Fibroblast of villous mesenchyme (primary cell): Measurements from ENCODE around the gene SLC25A34. TPM values are rescaled to one million over a fixed set of nuclear protein-coding genes. Genes with fewer than 3 reads are reported as not detected.

ENCODE experiments used
- DNase-seq: peaks from one replicate; pipeline ENCODE4 v3.0.0-alpha.2; 2010; ENCODE audit warnings: low read depth
- H3K4me3 ChIP-seq: 2 replicates; pipeline ENCODE4 v1.5.1; 2011; ENCODE audit warnings: low read depth, mild to moderate bottlenecking, low read length
- CTCF ChIP-seq: IDR thresholded peaks from 2 replicates; pipeline ENCODE4 v1.5.1; 2012; ENCODE audit warnings: low read depth, mild to moderate bottlenecking, low read length; ENCODE audit not compliant: insufficient read depth
- total RNA-seq: library from RNA; depleted of rRNA; stranded (reverse); fragments of >200 nt; gene quantifications from 2 replicates; pipeline ENCODE4 v1.2.3, GENCODE V29; 2012

Gene SLC25A34
- total RNA-seq, 1 donor: 0.43 TPM

DNA sequence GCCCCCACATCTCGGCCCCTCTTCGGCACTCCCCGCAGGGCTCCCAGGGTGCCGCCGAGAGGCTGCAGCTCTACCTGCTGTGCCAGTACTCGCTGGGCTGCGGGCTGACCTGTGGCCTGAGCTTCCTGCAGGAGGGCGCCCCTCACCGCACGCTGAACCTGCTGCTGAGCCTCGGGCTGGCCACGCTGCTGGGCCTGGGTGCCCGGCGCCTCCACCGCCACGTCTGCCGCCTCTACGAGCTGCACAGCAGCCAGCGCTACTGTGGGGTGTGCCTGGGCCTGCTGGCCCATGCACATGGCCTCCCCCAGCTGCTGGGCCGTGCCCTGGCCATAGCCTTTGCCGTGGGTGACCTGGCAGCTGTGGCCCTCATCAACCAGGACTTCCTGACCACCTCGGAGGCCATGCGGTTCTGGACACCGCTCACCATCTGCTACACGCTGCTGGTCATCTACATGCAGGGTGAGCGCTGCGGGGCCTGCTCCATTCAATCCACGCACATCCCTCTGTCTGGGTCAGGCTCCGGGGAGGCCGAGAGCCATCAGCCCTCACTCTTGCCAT, 8.1 kb downstream of the SLC25A34 start:
- no peak for TF ChIP-seq CTCF
- no peak overlapping the region for H3K4me3 ChIP-seq
- no peak for DNase-seq

DNA sequence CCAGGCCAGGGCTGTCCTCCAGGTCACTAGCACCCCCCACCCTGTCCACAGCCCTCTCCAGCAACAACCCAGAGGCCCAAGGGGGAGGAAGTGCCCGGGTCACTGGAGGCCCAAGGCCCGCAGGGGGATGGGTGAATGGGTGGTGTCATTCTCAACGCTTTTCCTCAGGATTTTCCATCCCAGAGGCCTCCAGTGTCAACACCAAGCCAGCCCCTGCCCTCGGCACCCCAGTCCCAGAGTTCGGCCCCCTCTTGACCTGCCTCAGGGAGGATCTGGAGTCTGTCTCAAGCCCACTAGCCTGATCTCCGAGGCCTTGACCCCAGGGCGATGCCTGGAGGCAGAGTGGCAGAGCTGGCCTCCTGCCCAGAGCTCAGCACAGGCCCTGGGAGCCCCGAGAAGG, 11.3 kb downstream of the SLC25A34 start:
- no peak for TF ChIP-seq CTCF
- no peak overlapping the region for H3K4me3 ChIP-seq
- no peak for DNase-seq

DNA sequence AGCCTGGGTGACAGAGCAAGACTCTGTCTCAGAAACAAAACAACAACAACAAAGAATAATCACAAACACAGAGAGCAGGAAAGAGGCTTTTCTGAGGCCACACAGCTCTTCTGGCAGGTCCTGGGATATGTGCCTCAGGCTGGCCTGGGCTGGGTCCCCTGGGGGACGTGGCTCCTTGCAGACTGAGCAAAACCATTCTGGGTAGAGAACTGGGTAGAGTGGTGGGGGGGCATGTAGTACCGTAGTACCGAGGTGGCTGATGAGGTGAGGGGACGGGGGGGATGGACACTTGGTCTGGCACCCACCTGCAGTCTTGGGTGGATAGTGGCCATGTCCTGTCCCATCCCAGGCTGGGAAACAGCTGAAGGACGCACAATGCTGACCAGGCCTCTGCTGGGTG, 12.2 kb downstream of the SLC25A34 start:
- TF ChIP-seq CTCF: no peak
- no peak overlapping the region for H3K4me3 ChIP-seq
- no peak for DNase-seq

DNA sequence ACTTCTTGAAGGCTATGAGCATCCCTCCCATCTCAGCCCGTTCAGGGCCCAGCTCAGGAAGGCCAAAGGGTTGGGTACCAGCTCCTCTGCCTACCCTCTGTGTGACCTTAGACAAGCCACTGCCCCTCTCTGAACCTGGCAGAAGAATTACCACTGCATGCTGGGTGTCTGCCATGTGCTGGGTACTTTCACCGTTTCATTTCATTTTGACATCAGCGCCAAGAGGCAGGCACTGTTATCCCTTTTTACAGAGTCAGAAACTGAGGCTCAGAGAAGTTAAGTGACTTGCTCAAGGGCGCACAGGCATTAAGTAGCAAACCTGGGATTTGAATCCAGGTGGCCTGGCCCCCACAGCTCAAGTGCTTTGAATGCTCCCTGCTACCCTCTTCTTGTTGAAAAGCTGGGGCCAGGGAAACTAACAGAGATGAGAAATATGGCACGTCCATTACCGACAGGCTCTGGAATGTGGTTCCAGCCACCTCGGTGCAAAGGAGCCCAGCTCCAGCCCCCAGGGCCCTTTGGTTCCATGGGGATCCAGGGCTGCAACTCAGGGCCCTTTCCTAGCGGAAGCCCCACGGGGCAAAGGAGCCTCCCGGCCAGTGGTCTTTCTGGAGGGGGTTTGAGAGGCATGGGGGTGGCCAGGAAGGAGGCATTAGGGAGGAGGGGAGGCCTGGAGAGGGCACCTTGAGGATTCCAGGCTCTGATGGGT, 12.8 kb downstream of the SLC25A34 start:
- no peak for DNase-seq
- no peak for TF ChIP-seq CTCF
- no peak overlapping the region for H3K4me3 ChIP-seq

DNA sequence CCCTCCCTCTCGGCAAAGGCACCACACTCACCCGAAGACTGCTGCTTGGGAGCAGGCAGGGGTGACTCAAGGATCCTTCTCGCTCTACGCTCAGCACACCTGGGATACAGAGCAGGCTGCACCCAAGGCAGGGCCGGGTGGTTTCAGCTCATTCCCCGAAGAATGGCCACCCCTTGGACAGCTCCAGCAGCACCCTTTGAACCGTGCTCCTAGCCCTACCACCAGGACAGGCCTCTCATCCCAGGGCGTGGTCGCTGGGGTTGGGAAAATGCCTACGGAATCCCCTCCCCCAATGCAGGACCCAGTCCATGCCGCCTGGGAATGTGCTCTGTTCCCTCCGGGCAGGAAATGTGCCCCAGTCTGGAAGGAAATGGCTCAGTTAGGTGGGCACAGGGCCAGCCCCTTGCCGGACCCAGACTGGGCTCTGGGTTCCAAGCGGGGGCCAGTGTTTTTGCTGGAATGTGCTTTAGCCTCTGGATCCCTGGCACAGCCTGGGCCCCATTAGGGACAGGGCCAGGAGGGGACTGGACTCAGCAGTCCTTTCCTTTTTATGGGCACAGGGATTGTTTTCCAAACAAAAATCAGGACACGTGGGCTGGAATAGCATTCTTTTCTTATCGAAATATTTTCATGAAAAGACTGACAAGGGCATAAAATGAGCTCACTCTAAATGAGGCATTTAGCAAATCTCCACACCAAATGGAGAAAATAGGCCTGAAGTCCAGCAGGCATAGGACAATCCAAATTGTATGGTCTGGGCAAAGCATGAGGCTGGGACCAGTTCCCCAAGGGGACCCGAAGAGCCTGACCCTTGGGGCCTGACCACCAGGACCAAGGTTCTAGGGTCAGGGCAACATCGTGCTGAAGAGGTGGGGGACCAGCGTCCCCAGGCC, 13.6 kb downstream of the SLC25A34 start:
- H3K4me3 ChIP-seq: no peak overlapping the region
- DNase-seq: peak; percentile 45
- TF ChIP-seq CTCF: no peak

GRCh38 chr1:15750924-15751323, 14.9 kb downstream of the SLC25A34 start:
- TF ChIP-seq CTCF: no peak
- H3K4me3 ChIP-seq: no peak overlapping the region
- DNase-seq: no peak
